Gastrocnemius medialis (tissue), 4 donors: ENCODE results near the gene SERPINE3. TPM values are rescaled to one million over a fixed set of nuclear protein-coding genes. Genes with fewer than 3 reads are reported as not detected.

Experiments used
- ATAC-seq, 2 donors: fragments of 150-250 bp; one replicate each; pipeline ENCODE4 v1.9.1; 2016
- DNase-seq, 2 donors: peaks; one replicate each; pipeline ENCODE4 v3.0.0-alpha.2; 2019
- H3K27ac ChIP-seq, 4 donors: fragments of 200-600 bp; sonication (generic); 1 replicate in 1 of 4; 2 replicates in 3 of 4; pipeline ENCODE4 v1.5.1; 2016 to 2018; ENCODE audit warnings: mild to moderate bottlenecking in 2 of 4, moderate library complexity in 1 of 4
- H3K27me3 ChIP-seq, 3 donors: fragments of 200-600 bp; sonication (generic) in 2 of 3; 1 replicate in 1 of 3; 2 replicates in 2 of 3; pipeline versions ENCODE4 v1.5.1 to v1.6.0; 2016 to 2019; ENCODE audit warnings: mild to moderate bottlenecking in 1 of 3, moderate library complexity in 1 of 3
- H3K36me3 ChIP-seq, 2 donors: fragments of 200-600 bp; sonication (generic) in 1 of 2; one replicate each; pipeline ENCODE4 v1.5.1; 2017 to 2018
- H3K4me1 ChIP-seq, 2 donors: fragments of 200-600 bp; sonication (generic) in 1 of 2; one replicate each; pipeline ENCODE4 v1.5.1; 2016 to 2017; ENCODE audit warnings: mild to moderate bottlenecking in 2 of 2
- H3K4me3 ChIP-seq, 4 donors: fragments of 200-600 bp; sonication (generic) in 3 of 4; 1 replicate in 1 of 4; 2 replicates in 3 of 4; pipeline ENCODE4 v1.5.1; 2016 to 2019; ENCODE audit warnings: mild to moderate bottlenecking in 2 of 4
- H3K9me3 ChIP-seq, 3 donors: fragments of 200-600 bp; sonication (generic) in 2 of 3; 1 replicate in 1 of 3; 2 replicates in 2 of 3; pipeline ENCODE4 v1.5.1; 2016 to 2019
- POLR2A ChIP-seq, 2 donors: fragments of 450-650 bp; IDR thresholded peaks; one replicate each; pipeline ENCODE4 v1.6.1; 2017; ENCODE audit warnings: antibody characterized with exemption in 2 of 2, mild to moderate bottlenecking in 2 of 2, moderate library complexity in 2 of 2
- in situ Hi-C, 4 donors: fragments of 200-750 bp; cut with MboI; loops; one replicate each; pipeline versions ENCODE4 v1.15.0 to v1.8.0; 2017; ENCODE audit warnings: low sequenced_read_pairs in 4 of 4
- intact Hi-C: fragments of 100-400 bp; cut with DNase I; formaldehyde crosslinking; loops from one replicate; pipeline ENCODE4 v1.15.1; 2023; ENCODE audit warnings: low total_unique reads
- total RNA-seq, 4 donors: library from RNA; depleted of rRNA; stranded (reverse); fragments of >200 nt; gene quantifications; one replicate each; pipeline versions ENCODE4 v1.1.0 to v1.2.3, GENCODE V29; 2016
- TF ChIP-seq, protein P1 (sequence below), 5 experiments: fragments of 450-650 bp in 3 of 5; fragments of 200-600 bp in 2 of 5; sonication (generic) in 2 of 5; IDR thresholded peaks in 4 of 5; conservative IDR thresholded peaks in 1 of 5; 1 replicate in 4 of 5; 2 replicates in 1 of 5; pipeline ENCODE4 v1.5.1; 2016 to 2019; ENCODE audit warnings: antibody characterized with exemption in 5 of 5, mild to moderate bottlenecking in 3 of 5, moderate library complexity in 3 of 5

SERPINE3 gene
- total RNA-seq, 4 donors from 2014 or later: not detected

GRCh38 chr13:51348069-51348967, 8.8 kb downstream of the SERPINE3 start:
- H3K9me3 ChIP-seq: no peaks in the 10 kb centered on the region
- DNase-seq (no peak), ATAC-seq (no peak)
- no peak overlapping the region for H3K4me3 ChIP-seq
- no peaks in the 10 kb centered on the region for H3K4me1 ChIP-seq
- in situ Hi-C loops (no loop called here), intact Hi-C loops (no loop called here)
- H3K36me3 ChIP-seq: no peaks in the 10 kb centered on the region
- no peaks in the 10 kb centered on the region for H3K27me3 ChIP-seq
- TF ChIP-seq POLR2A (IDR thresholded peaks at IDR 0.05): no peak
- TF ChIP-seq, protein P1, sequence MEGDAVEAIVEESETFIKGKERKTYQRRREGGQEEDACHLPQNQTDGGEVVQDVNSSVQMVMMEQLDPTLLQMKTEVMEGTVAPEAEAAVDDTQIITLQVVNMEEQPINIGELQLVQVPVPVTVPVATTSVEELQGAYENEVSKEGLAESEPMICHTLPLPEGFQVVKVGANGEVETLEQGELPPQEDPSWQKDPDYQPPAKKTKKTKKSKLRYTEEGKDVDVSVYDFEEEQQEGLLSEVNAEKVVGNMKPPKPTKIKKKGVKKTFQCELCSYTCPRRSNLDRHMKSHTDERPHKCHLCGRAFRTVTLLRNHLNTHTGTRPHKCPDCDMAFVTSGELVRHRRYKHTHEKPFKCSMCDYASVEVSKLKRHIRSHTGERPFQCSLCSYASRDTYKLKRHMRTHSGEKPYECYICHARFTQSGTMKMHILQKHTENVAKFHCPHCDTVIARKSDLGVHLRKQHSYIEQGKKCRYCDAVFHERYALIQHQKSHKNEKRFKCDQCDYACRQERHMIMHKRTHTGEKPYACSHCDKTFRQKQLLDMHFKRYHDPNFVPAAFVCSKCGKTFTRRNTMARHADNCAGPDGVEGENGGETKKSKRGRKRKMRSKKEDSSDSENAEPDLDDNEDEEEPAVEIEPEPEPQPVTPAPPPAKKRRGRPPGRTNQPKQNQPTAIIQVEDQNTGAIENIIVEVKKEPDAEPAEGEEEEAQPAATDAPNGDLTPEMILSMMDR (IDR thresholded peaks at IDR 0.05 in 4 of 5, conservative IDR thresholded peaks at IDR 0.05 in 1 of 5): no peak
- H3K27ac ChIP-seq: no peak overlapping the region

GRCh38 chr13:51349016-51349415, 9.5 kb downstream of the SERPINE3 start:
- H3K9me3 ChIP-seq: no peaks in the 10 kb centered on the region
- no peak for DNase-seq
- H3K27ac ChIP-seq: no peak overlapping the region
- H3K4me3 ChIP-seq: no peak overlapping the region
- no peak for ATAC-seq
- in situ Hi-C loops: no loop called here
- no peaks in the 10 kb centered on the region for H3K4me1 ChIP-seq
- intact Hi-C loops: no loop called here
- no peaks in the 10 kb centered on the region for H3K36me3 ChIP-seq
- H3K27me3 ChIP-seq: no peaks in the 10 kb centered on the region
- TF ChIP-seq POLR2A (IDR thresholded peaks at IDR 0.05): no peak
- TF ChIP-seq, protein P1 (IDR thresholded peaks at IDR 0.05 in 4 of 5, conservative IDR thresholded peaks at IDR 0.05 in 1 of 5): no peak

GRCh38 chr13:51355217-51355616, 15.7 kb downstream of the SERPINE3 start:
- Histone ChIP-seq H3K9me3 (no peaks in the 10 kb centered on the region), H3K27me3 (no peaks in the 10 kb centered on the region), H3K4me3 (no peak overlapping the region), H3K36me3 (no peaks in the 10 kb centered on the region), H3K4me1 (no peaks in the 10 kb centered on the region), H3K27ac (no peak overlapping the region)
- intact Hi-C loops: no loop called here
- TF ChIP-seq, protein P1 (IDR thresholded peaks at IDR 0.05 in 4 of 5, conservative IDR thresholded peaks at IDR 0.05 in 1 of 5): no peak
- no peak for TF ChIP-seq POLR2A (IDR thresholded peaks at IDR 0.05)
- in situ Hi-C loops: no loop called here
- DNase-seq (no peak), ATAC-seq (no peak)

GRCh38 chr13:51357928-51358595, 18.6 kb downstream of the SERPINE3 start:
- no peaks in the 10 kb centered on the region for H3K36me3 ChIP-seq
- TF ChIP-seq, protein P1 (IDR thresholded peaks at IDR 0.05 in 4 of 5, conservative IDR thresholded peaks at IDR 0.05 in 1 of 5): no peak
- no peak for TF ChIP-seq POLR2A (IDR thresholded peaks at IDR 0.05)
- no peaks in the 10 kb centered on the region for H3K4me1 ChIP-seq
- in situ Hi-C loops (no loop called here), intact Hi-C loops (no loop called here)
- H3K27me3 ChIP-seq: no peaks in the 10 kb centered on the region
- H3K9me3 ChIP-seq: no peaks in the 10 kb centered on the region
- no peak overlapping the region for H3K27ac ChIP-seq
- no peak for ATAC-seq
- DNase-seq: no peak
- H3K4me3 ChIP-seq: no peak overlapping the region
